Neural cell (in vitro differentiated cells): ENCODE measurements around the gene MLST8. TPM values are rescaled to one million over a fixed set of nuclear protein-coding genes. Genes with fewer than 3 reads are reported as not detected.

Experiments used
- H2AFZ ChIP-seq: fragments of 200-600, 300-800 bp; sonication (generic), shearing (Covaris generic); 2 replicates; pipeline ENCODE4 v1.6.0; 2014; ENCODE audit warnings: low read depth, mild to moderate bottlenecking, antibody characterized with exemption, low read length, moderate library complexity
- H3F3A ChIP-seq: fragments of 200-600 bp; shearing (Covaris generic); 2 replicates; pipeline ENCODE4 v1.6.1; 2016; ENCODE audit warnings: mild to moderate bottlenecking, moderate library complexity, mixed read lengths, antibody characterized with exemption, low read length; ENCODE audit not compliant: insufficient read depth, poor library complexity, severe bottlenecking
- H3K27ac ChIP-seq: fragments of 200-600, 300-800 bp; sonication (generic), shearing (Covaris generic); 2 replicates; pipeline ENCODE4 v1.5.1; 2014; ENCODE audit warnings: mild to moderate bottlenecking, low read length, moderate library complexity
- H3K27me3 ChIP-seq: fragments of 300-800, 200-600 bp; sonication (generic), shearing (Covaris generic); 2 replicates; pipeline ENCODE4 v1.6.0; 2014; ENCODE audit warnings: mild to moderate bottlenecking, low read depth, low read length, moderate library complexity; ENCODE audit not compliant: insufficient read depth
- H3K36me3 ChIP-seq: fragments of 300-800, 200-600 bp; sonication (generic), shearing (Covaris generic); 2 replicates; pipeline ENCODE4 v1.5.1; 2014; ENCODE audit warnings: mild to moderate bottlenecking, antibody characterized with exemption, low read length, moderate library complexity; ENCODE audit not compliant: insufficient read depth
- H3K4me2 ChIP-seq: fragments of 300-800, 200-600 bp; sonication (generic), shearing (Covaris generic); 2 replicates; pipeline ENCODE4 v1.6.0; 2014; ENCODE audit warnings: mild to moderate bottlenecking, low read length
- H3K4me3 ChIP-seq: fragments of 300-800, 200-600 bp; sonication (generic), shearing (Covaris generic); 2 replicates; pipeline ENCODE4 v1.5.1; 2014; ENCODE audit warnings: mild to moderate bottlenecking, low read length, moderate library complexity
- H3K79me2 ChIP-seq: fragments of 200-600 bp; shearing (Covaris generic); replicated peaks from 2 replicates; pipeline ENCODE4 v1.6.0; 2014; ENCODE audit warnings: mild to moderate bottlenecking, low read length, moderate library complexity; ENCODE audit not compliant: insufficient read depth
- H3K9ac ChIP-seq: fragments of 300-800, 200-600 bp; sonication (generic), shearing (Covaris generic); 2 replicates; pipeline ENCODE4 v1.6.1; 2016; ENCODE audit warnings: mild to moderate bottlenecking, low read length, mixed read lengths
- H3K9me2 ChIP-seq: fragments of 200-600 bp; shearing (Covaris generic); 2 replicates; pipeline ENCODE4 v1.6.1; 2016; ENCODE audit warnings: mild to moderate bottlenecking, low read length, mixed read lengths; ENCODE audit not compliant: insufficient read depth
- H3K9me3 ChIP-seq: fragments of 200-600, 300-800 bp; sonication (generic), shearing (Covaris generic); 2 replicates; pipeline ENCODE4 v1.6.1; 2016; ENCODE audit warnings: mild to moderate bottlenecking, mixed run types, low read length, moderate library complexity, mixed read lengths
- H4K20me1 ChIP-seq: fragments of 200-600 bp; shearing (Covaris generic); 2 replicates; pipeline ENCODE4 v1.6.1; 2016; ENCODE audit warnings: mild to moderate bottlenecking, mixed run types; ENCODE audit not compliant: insufficient read depth
- EP300 ChIP-seq: fragments of 450-650 bp; conservative IDR thresholded peaks from 2 replicates; pipeline ENCODE4 v1.6.1; 2014; ENCODE audit warnings: antibody characterized with exemption, mild to moderate bottlenecking, moderate library complexity; ENCODE audit not compliant: poor library complexity, severe bottlenecking
- EZH2 ChIP-seq: fragments of 200-600, 300-800 bp; shearing (Covaris generic), sonication (generic); IDR thresholded peaks from 2 replicates; pipeline ENCODE4 v1.6.1; 2014; ENCODE audit warnings: antibody characterized with exemption, low read length, borderline replicate concordance, mild to moderate bottlenecking; ENCODE audit not compliant: insufficient read depth, poor library complexity, severe bottlenecking
- MXI1 ChIP-seq: fragments of 450-650 bp; conservative IDR thresholded peaks from 2 replicates; pipeline ENCODE4 v1.6.1; 2014; ENCODE audit warnings: antibody characterized with exemption, mild to moderate bottlenecking; ENCODE audit not compliant: poor library complexity, severe bottlenecking
- POLR2AphosphoS5 ChIP-seq: IDR thresholded peaks from 2 replicates; pipeline ENCODE4 v1.6.1; 2012
- RAD21 ChIP-seq: fragments of 450-650 bp; conservative IDR thresholded peaks from 2 replicates; pipeline ENCODE4 v1.6.1; 2014; ENCODE audit warnings: antibody characterized with exemption, mild to moderate bottlenecking, moderate library complexity
- SMC3 ChIP-seq: fragments of 450-650 bp; conservative IDR thresholded peaks from 2 replicates; pipeline ENCODE4 v1.6.1; 2014; ENCODE audit warnings: antibody characterized with exemption, mild to moderate bottlenecking, moderate library complexity; ENCODE audit not compliant: poor library complexity
- TAF1 ChIP-seq: IDR thresholded peaks from 2 replicates; pipeline ENCODE4 v1.6.1; 2012; ENCODE audit warnings: low read depth
- polyA plus RNA-seq: library from polyadenylated mRNA; depleted of rRNA; stranded (reverse); fragments of >200 nt; gene quantifications from 2 replicates; pipeline ENCODE4 v1.2.3, GENCODE V29; 2014
- TF ChIP-seq, protein P1 (sequence below): fragments of 450-650 bp; IDR thresholded peaks from 2 replicates; pipeline ENCODE4 v1.5.1; 2014; ENCODE audit warnings: antibody characterized with exemption, mild to moderate bottlenecking, moderate library complexity; ENCODE audit not compliant: poor library complexity, severe bottlenecking
- TF ChIP-seq, protein P2 (sequence below): IDR thresholded peaks from 2 replicates; pipeline ENCODE4 v1.6.1; 2012; ENCODE audit warnings: borderline replicate concordance

The MLST8 gene
- polyA plus RNA-seq, 1 donor from 2014 or later: 13.5 TPM

DNA sequence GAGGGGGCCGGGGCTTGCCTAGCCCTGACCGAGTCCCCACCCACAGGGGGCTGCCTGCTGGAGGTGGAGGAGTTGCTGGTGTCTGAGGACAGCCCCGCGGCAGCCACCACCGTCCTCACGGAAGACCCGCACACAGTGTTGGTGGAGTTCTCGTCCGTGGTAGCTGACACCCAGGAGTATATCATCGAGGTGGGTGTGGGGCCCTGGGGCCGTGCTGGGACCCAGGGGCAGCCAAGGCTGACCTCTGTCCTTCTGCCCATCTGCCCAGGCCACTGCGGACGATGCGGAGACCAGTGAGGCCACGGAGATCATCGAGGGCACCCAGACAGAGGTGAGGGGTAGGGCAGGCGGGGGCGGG lies 29.5 kb downstream of the MLST8 start:
- no peaks in the 10 kb centered on the region for H3K9me3 ChIP-seq
- no peak overlapping the region for H3K27ac ChIP-seq
- H3K9ac ChIP-seq: no peak overlapping the region
- TF ChIP-seq RAD21 (no peak), SMC3 (no peak), TAF1 (no peak), EP300 (no peak), POLR2AphosphoS5 (no peak), EZH2 (no peak), MXI1 (no peak)
- TF ChIP-seq, protein P1, sequence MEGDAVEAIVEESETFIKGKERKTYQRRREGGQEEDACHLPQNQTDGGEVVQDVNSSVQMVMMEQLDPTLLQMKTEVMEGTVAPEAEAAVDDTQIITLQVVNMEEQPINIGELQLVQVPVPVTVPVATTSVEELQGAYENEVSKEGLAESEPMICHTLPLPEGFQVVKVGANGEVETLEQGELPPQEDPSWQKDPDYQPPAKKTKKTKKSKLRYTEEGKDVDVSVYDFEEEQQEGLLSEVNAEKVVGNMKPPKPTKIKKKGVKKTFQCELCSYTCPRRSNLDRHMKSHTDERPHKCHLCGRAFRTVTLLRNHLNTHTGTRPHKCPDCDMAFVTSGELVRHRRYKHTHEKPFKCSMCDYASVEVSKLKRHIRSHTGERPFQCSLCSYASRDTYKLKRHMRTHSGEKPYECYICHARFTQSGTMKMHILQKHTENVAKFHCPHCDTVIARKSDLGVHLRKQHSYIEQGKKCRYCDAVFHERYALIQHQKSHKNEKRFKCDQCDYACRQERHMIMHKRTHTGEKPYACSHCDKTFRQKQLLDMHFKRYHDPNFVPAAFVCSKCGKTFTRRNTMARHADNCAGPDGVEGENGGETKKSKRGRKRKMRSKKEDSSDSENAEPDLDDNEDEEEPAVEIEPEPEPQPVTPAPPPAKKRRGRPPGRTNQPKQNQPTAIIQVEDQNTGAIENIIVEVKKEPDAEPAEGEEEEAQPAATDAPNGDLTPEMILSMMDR: no peak
- TF ChIP-seq, protein P2, sequence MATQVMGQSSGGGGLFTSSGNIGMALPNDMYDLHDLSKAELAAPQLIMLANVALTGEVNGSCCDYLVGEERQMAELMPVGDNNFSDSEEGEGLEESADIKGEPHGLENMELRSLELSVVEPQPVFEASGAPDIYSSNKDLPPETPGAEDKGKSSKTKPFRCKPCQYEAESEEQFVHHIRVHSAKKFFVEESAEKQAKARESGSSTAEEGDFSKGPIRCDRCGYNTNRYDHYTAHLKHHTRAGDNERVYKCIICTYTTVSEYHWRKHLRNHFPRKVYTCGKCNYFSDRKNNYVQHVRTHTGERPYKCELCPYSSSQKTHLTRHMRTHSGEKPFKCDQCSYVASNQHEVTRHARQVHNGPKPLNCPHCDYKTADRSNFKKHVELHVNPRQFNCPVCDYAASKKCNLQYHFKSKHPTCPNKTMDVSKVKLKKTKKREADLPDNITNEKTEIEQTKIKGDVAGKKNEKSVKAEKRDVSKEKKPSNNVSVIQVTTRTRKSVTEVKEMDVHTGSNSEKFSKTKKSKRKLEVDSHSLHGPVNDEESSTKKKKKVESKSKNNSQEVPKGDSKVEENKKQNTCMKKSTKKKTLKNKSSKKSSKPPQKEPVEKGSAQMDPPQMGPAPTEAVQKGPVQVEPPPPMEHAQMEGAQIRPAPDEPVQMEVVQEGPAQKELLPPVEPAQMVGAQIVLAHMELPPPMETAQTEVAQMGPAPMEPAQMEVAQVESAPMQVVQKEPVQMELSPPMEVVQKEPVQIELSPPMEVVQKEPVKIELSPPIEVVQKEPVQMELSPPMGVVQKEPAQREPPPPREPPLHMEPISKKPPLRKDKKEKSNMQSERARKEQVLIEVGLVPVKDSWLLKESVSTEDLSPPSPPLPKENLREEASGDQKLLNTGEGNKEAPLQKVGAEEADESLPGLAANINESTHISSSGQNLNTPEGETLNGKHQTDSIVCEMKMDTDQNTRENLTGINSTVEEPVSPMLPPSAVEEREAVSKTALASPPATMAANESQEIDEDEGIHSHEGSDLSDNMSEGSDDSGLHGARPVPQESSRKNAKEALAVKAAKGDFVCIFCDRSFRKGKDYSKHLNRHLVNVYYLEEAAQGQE: no peak
- H3F3A ChIP-seq: no peaks in the 10 kb centered on the region
- no peak overlapping the region for H2AFZ ChIP-seq
- H3K27me3 ChIP-seq: peaks cover 15% of the 10 kb centered on the region
- H3K36me3 ChIP-seq: no peaks in the 10 kb centered on the region
- no peaks in the 10 kb centered on the region for H3K79me2 ChIP-seq
- H3K9me2 ChIP-seq: no peaks in the 10 kb centered on the region
- no peak overlapping the region for H3K4me3 ChIP-seq
- no peaks in the 10 kb centered on the region for H4K20me1 ChIP-seq
- H3K4me2 ChIP-seq: no peak overlapping the region

DNA sequence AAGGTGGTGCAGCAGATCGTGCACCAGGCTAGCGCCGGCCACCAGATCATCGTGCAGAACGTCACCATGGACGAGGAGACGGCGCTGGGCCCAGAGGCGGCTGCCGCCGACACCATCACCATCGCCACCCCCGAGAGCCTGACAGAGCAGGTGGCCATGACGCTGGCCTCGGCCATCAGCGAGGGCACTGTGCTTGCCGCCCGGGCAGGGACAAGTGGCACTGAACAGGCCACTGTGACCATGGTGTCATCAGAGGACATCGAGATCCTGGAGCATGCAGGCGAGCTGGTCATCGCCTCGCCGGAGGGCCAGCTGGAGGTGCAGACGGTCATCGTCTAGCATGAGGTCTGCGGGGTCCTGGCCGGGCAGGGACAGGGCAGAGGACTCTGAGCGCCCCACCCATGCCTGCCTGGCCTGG lies 30.0 kb downstream of the MLST8 start:
- TF ChIP-seq TAF1: no peak
- TF ChIP-seq MXI1: no peak
- TF ChIP-seq SMC3: no peak
- TF ChIP-seq EP300: no peak
- TF ChIP-seq EZH2: no peak
- no peaks in the 10 kb centered on the region for H3K36me3 ChIP-seq
- no peaks in the 10 kb centered on the region for H3F3A ChIP-seq
- no peak overlapping the region for H3K27ac ChIP-seq
- no peak overlapping the region for H3K4me2 ChIP-seq
- peaks cover 15% of the 10 kb centered on the region for H3K27me3 ChIP-seq
- no peaks in the 10 kb centered on the region for H3K9me3 ChIP-seq
- H3K9ac ChIP-seq: no peak overlapping the region
- H2AFZ ChIP-seq: no peak overlapping the region
- H3K79me2 ChIP-seq: no peaks in the 10 kb centered on the region
- H3K9me2 ChIP-seq: no peaks in the 10 kb centered on the region
- H4K20me1 ChIP-seq: no peaks in the 10 kb centered on the region
- no peak overlapping the region for H3K4me3 ChIP-seq
